OCI-M2 (cell line): Measurements from ENCODE around the gene CD68.

Source experiments
- DNase-seq: peaks from one replicate; lab custom pipeline; 2025; ENCODE audit not compliant: unreplicated experiment; lab: John Stamatoyannopoulos, UW

Gene CD68

GRCh38 chr17:7579001-7579833 is at the start of gene CD68:
TSS of gene CD68 (plus strand) at chr17:7579638. CDS start at chr17:7579678, 40 bp downstream.
- peak; percentile 69 for DNase-seq

- DNase-seq: no peak
These were observed 49.2 kb upstream of the CD68 start for GRCh38 chr17:7530023-7530900.

GRCh38 chr17:7538050-7538449 is 41.4 kb upstream of the CD68 start:
- DNase-seq: no peak

GRCh38 chr17:7538891-7539545 is 40.4 kb upstream of the CD68 start:
- no peak for DNase-seq

GRCh38 chr17:7541074-7541621 is 38.3 kb upstream of the CD68 start:
- no peak for DNase-seq

- DNase-seq: no peak
These were observed 34.5 kb upstream of the CD68 start for GRCh38 chr17:7544911-7545310.

DNA sequence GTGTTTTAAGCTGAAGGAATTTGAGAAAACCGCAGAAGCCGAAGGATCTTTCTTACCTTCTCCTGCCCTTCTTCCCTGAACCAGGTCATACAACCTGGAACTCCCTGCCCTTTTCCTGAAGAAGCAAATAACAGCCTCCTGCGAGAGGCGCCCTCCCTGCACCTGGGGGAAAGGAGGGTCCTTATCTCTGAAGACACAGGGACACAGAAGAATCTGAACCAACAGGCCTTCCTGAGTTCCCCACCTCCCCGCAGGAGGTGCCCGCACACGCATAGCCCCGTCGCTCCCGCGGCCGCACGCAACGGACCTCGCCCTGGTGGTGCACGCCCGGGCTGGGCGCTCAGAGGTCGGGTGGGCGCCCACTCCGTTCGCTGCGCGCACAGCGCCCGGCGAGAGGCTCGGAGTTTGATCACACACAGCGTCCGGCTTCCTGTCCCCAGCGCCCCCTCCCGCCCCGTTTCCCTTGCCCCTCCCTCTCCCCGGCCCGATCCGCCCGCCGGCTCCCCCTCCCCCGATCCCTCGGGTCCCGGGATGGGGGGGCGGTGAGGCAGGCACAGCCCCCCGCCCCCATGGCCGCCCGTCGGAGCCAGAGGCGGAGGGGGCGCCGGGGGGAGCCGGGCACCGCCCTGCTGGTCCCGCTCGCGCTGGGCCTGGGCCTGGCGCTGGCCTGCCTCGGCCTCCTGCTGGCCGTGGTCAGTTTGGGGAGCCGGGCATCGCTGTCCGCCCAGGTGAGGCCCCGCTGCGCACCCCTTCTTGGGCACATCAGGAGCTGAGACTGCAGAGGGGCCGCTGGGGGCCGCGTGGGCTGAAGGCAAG is 30.6 kb upstream of the CD68 start, which contains the start of gene TNFSF12:
TSS of gene TNFSF12 (plus strand) at position 474 of the 816 bp plus-strand sequence. CDS start at position 570, 96 bp downstream.
- no peak for DNase-seq

DNA sequence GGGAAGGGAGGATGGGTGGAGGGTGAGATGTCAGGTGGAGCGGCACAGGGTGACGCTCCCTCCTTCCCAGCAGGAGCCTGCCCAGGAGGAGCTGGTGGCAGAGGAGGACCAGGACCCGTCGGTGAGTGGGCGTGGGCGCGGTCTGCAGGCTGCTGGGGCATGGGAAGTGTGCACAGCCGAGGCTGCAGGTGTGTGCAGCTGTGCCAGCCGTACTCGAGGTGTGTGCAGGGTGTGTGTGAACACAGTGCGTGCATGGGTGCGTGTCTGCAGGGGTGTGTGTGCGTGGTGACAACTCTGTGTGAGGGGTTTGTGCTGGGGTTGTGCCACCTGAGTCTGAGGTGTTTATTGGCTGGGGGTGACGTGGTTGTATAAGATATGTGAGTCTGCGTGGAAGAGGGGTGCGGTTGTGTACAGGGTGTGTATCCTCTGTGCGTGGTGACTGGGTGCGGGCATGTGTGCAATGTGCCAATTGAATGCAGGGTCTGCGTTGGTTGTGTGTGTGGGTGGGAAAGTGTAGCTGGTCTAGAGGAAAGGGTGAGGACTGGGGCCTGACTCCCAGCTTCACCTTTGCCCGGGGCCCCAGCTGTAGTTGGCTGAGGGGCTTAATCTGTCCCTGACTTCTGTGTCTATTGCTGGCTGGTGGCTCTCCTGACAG is 29.9 kb upstream of the CD68 start:
- no peak for DNase-seq

DNA sequence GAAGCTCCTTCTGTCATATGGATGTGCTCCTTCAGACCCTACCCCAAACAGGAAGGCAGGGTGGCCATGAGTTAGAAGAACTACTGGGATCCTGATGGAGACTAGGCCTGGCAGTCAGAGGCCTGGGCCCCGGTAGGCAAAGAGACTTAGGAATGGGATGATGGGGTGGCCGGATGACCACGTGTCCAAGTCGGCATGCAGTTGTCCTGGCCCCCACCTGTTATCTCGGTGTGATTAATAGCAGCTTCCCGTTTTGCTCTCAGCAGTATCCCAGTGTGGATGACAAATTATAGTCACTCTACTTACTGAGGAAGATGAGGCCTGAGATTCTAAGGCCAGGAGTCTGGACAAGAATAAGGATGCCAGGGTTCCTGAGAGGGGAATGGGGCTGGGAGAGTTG is 29.1 kb upstream of the CD68 start:
- no peak for DNase-seq

DNA sequence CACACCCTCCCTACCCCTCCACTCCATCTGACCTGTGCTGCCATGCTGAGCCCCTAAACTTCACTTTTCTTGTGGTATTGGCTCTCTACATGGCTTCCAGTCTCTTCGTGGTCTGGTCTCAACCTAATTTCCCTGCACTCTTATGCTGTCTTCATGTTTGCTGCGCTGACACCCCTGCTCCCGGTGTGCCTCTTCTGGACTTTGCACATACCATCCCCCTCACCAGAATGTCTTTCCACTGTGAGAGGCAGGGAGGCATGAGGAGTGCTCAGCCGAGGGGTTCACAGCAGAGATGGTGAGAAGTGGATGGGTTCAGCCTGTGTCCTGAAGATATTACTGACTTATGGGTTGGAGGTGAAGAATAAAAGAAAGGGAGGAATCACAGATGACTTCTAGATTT is 28.0 kb upstream of the CD68 start:
- no peak for DNase-seq

GRCh38 chr17:7552621-7553051 is 26.8 kb upstream of the CD68 start:
- DNase-seq: no peak

- DNase-seq: no peak
These were observed 26.1 kb upstream of the CD68 start for GRCh38 chr17:7553356-7553755.

DNA sequence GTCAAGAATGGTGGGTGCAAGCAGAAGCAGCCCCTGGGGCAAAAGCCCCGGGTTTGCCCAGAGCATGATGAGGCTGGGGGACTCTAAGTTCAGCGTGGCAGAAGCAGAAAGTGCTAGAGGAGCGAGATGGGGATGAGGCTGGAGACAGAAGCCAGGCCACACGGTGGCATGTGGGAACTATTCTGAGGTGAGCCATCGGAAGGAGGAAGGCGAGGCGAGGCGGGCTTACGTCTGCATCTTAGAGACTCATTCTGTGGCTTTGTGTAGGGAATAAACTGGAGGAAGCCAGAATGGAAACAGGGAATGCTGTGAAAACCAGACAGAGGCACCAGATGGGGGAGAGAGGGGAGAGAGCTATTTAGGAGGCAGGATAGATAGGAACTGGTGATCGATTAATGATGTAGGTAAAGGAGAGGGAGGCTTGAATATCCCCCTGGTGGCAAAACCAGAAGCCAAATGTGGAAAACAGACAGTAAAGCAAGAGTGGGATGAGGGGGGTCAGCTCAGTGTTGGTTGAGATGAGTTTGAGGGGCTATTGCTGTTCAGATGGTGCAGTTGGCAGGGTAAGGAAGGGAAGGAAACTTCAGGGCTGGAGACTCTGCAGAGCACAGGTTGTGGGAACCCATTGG is 24.0 kb upstream of the CD68 start:
- no peak for DNase-seq

DNA sequence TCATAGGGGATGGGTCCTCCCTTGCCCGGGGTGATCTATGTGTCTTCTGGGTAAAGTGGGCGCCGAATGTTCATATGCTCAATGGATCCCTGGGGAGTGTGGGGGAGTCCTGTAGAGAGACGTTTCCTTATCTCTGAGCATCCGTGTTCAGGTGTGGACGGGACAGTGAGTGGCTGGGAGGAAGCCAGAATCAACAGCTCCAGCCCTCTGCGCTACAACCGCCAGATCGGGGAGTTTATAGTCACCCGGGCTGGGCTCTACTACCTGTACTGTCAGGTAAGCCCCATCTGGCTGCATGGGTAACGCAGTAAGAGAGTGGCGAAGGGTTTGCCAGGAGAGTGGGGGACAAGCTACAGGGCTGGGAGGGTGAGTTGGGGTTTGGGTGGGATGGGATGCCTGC is 22.8 kb upstream of the CD68 start:
- DNase-seq: no peak

- DNase-seq: no peak
These were observed 22.2 kb upstream of the CD68 start for GRCh38 chr17:7557147-7557764.

- no peak for DNase-seq
These were observed 21.5 kb upstream of the CD68 start for GRCh38 chr17:7557775-7558543.

DNA sequence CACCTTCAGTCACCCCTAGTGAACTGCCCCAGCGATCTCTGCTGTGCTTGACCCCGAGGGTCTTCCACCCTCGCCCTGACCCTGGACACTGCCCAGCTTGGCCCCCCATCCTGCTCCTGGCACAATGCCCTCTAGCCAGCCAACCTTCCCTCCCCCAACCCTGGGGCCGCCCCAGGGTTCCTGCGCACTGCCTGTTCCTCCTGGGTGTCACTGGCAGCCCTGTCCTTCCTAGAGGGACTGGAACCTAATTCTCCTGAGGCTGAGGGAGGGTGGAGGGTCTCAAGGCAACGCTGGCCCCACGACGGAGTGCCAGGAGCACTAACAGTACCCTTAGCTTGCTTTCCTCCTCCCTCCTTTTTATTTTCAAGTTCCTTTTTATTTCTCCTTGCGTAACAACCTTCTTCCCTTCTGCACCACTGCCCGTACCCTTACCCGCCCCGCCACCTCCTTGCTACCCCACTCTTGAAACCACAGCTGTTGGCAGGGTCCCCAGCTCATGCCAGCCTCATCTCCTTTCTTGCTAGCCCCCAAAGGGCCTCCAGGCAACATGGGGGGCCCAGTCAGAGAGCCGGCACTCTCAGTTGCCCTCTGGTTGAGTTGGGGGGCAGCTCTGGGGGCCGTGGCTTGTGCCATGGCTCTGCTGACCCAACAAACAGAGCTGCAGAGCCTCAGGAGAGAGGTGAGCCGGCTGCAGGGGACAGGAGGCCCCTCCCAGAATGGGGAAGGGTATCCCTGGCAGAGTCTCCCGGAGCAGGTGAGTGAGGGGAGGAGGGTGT is 20.7 kb upstream of the CD68 start, which contains the start of gene TNFSF13:
TSS of gene TNFSF13 (plus strand) at position 207 of the 776 bp plus-strand sequence. CDS start at position 497, 290 bp downstream.
- DNase-seq: no peak
